SU-DHL-6 (cell line): ENCODE measurements around the gene MLIP.

Source experiments
- H2AFZ ChIP-seq: fragments of 200-600 bp; sonication (generic); 2 replicates; pipeline ENCODE4 v1.6.1; 2014; ENCODE audit warnings: low read depth, mild to moderate bottlenecking, moderate library complexity, mixed read lengths, antibody characterized with exemption, low read length; ENCODE audit not compliant: severe bottlenecking
- H3F3A ChIP-seq: fragments of 200-600 bp; shearing (Covaris generic); 2 replicates; pipeline ENCODE4 v1.6.0; 2016; ENCODE audit warnings: antibody characterized with exemption, mild to moderate bottlenecking; ENCODE audit not compliant: insufficient read depth
- H3K27ac ChIP-seq: fragments of 200-600 bp; sonication (generic); 2 replicates; pipeline ENCODE4 v1.5.1; 2016; ENCODE audit warnings: low read depth, mild to moderate bottlenecking, low read length, moderate library complexity, mixed read lengths
- H3K27me3 ChIP-seq: fragments of 200-600 bp; sonication (generic), shearing (Covaris generic); 2 replicates; pipeline ENCODE4 v1.6.0; 2014; ENCODE audit warnings: mild to moderate bottlenecking, low read length
- H3K36me3 ChIP-seq: fragments of 200-600 bp; sonication (generic); 2 replicates; pipeline ENCODE4 v1.6.1; 2014; ENCODE audit warnings: mild to moderate bottlenecking, low read length, mixed read lengths
- H3K4me2 ChIP-seq: fragments of 300-600, 200-600 bp; shearing (Covaris generic), sonication (generic); 2 replicates; pipeline ENCODE4 v1.6.0; 2014; ENCODE audit warnings: low read length, low read depth, mild to moderate bottlenecking; ENCODE audit not compliant: poor library complexity, severe bottlenecking
- H3K4me3 ChIP-seq: fragments of 200-600 bp; sonication (generic); 2 replicates; pipeline ENCODE4 v1.5.1; 2014; ENCODE audit warnings: antibody characterized with exemption, low read length, mild to moderate bottlenecking, mixed read lengths; ENCODE audit not compliant: insufficient read depth, poor library complexity, severe bottlenecking
- H3K79me2 ChIP-seq: fragments of 200-600 bp; sonication (generic); 2 replicates; pipeline ENCODE4 v1.6.1; 2014; ENCODE audit warnings: mild to moderate bottlenecking, low read length, moderate library complexity; ENCODE audit not compliant: insufficient read depth
- H3K9ac ChIP-seq: fragments of 200-600 bp; sonication (generic); 2 replicates; pipeline ENCODE4 v1.7.0; 2014; ENCODE audit warnings: mild to moderate bottlenecking, low read length
- H3K9me2 ChIP-seq: fragments of 200-600 bp; sonication (generic); replicated peaks from 2 replicates; pipeline ENCODE4 v1.6.1; 2014; ENCODE audit warnings: low read length; ENCODE audit not compliant: insufficient read depth
- H3K9me3 ChIP-seq: fragments of 200-600 bp; sonication (generic); 2 replicates; pipeline ENCODE4 v1.6.1; 2014; ENCODE audit warnings: low read length, mixed read lengths; ENCODE audit not compliant: insufficient read depth
- H4K20me1 ChIP-seq: fragments of 200-600 bp; sonication (generic); 2 replicates; pipeline ENCODE4 v1.6.1; 2014; ENCODE audit warnings: low read depth, mild to moderate bottlenecking, antibody characterized with exemption, low read length, moderate library complexity, mixed read lengths
- CTCF ChIP-seq: fragments of 200-600 bp; sonication (generic); IDR thresholded peaks from one replicate; pipeline ENCODE4 v1.5.1; 2017; ENCODE audit warnings: antibody characterized with exemption, mild to moderate bottlenecking, low read length, moderate library complexity; ENCODE audit not compliant: insufficient read depth, poor library complexity, severe bottlenecking
- EZH2phosphoT487 ChIP-seq: fragments of 200-600 bp; sonication (generic), shearing (Covaris generic); conservative IDR thresholded peaks from 2 replicates; pipeline ENCODE4 v1.6.1; 2018; ENCODE audit warnings: mild to moderate bottlenecking, antibody characterized with exemption, low read length, moderate library complexity, mixed read lengths

Gene MLIP

GRCh38 chr6:54260025-54260424 lies 148.8 kb downstream of the MLIP start:
- H3K27ac ChIP-seq: no peak overlapping the region
- no peak overlapping the region for H3K4me2 ChIP-seq
- no peak overlapping the region for H2AFZ ChIP-seq
- no peaks in the 10 kb centered on the region for H3K9me3 ChIP-seq
- no peaks in the 10 kb centered on the region for H3K27me3 ChIP-seq
- no peaks in the 10 kb centered on the region for H4K20me1 ChIP-seq
- H3K9me2 ChIP-seq: no peaks in the 10 kb centered on the region
- H3F3A ChIP-seq: no peaks in the 10 kb centered on the region
- H3K79me2 ChIP-seq: no peaks in the 10 kb centered on the region
- no peak overlapping the region for H3K9ac ChIP-seq
- TF ChIP-seq EZH2phosphoT487 (no peak), CTCF (no peak)
- no peak overlapping the region for H3K4me3 ChIP-seq
- no peaks in the 10 kb centered on the region for H3K36me3 ChIP-seq

- no peaks in the 10 kb centered on the region for H3K27me3 ChIP-seq
- H3K79me2 ChIP-seq: no peaks in the 10 kb centered on the region
- TF ChIP-seq CTCF: no peak
- TF ChIP-seq EZH2phosphoT487: no peak
- H3K9ac ChIP-seq: no peak overlapping the region
- no peak overlapping the region for H2AFZ ChIP-seq
- H4K20me1 ChIP-seq: no peaks in the 10 kb centered on the region
- H3K36me3 ChIP-seq: no peaks in the 10 kb centered on the region
- H3K27ac ChIP-seq: no peak overlapping the region
- H3K9me2 ChIP-seq: no peaks in the 10 kb centered on the region
- H3F3A ChIP-seq: no peaks in the 10 kb centered on the region
- no peak overlapping the region for H3K4me2 ChIP-seq
- no peak overlapping the region for H3K4me3 ChIP-seq
- H3K9me3 ChIP-seq: no peaks in the 10 kb centered on the region
These were observed 151.3 kb downstream of the MLIP start for GRCh38 chr6:54262499-54262898.

- no peak overlapping the region for H2AFZ ChIP-seq
- H3K4me2 ChIP-seq: no peak overlapping the region
- H3K9ac ChIP-seq: no peak overlapping the region
- no peaks in the 10 kb centered on the region for H3K9me3 ChIP-seq
- no peaks in the 10 kb centered on the region for H3K36me3 ChIP-seq
- H3F3A ChIP-seq: no peaks in the 10 kb centered on the region
- no peak for TF ChIP-seq CTCF
- no peak overlapping the region for H3K27ac ChIP-seq
- H4K20me1 ChIP-seq: no peaks in the 10 kb centered on the region
- no peak overlapping the region for H3K4me3 ChIP-seq
- H3K27me3 ChIP-seq: no peaks in the 10 kb centered on the region
- H3K79me2 ChIP-seq: no peaks in the 10 kb centered on the region
- no peaks in the 10 kb centered on the region for H3K9me2 ChIP-seq
These were observed 151.7 kb downstream of the MLIP start for GRCh38 chr6:54262971-54263370.
